ENCODE measurements around the gene PI4K2B. TPM values are rescaled to one million over a fixed set of nuclear protein-coding genes. Genes with fewer than 3 reads are reported as not detected.

The PI4K2B gene
- total and polyA plus RNA-seq, 2 of the 13 experiments (the other 11 are each of a cell fraction or from before 2014, with no cell fraction given) = 6.9 to 25.8 TPM

DNA sequence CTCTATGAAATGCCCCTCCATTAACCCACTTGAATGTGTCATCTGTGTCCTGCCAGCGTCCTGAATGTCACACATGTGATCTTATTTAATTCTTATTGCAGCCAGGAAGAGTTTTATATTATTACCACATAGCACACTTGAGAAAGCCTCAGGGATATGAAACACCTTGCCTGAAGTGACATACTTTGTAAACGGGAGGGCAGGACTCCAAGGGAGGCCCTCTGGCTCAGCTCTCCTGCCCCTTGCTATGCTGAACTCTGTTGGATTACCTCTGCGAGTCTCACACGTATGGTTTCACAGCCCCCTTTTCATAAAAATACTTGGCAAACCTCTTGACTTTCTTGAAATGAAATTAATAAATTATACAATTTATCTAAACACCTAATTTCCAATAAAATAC is 67.6 kb downstream of the PI4K2B start:
- DNase-seq (ENCODE audit: low spot score) (no peak), FAIRE-seq (no peak), ATAC-seq (no peak)
- H2AFZ ChIP-seq (ENCODE audit: low read length) = no peak overlapping the region
- no peak overlapping the region for H3K9ac ChIP-seq (ENCODE audit: insufficient read depth, low read depth, low read length)
- H3K9me3 ChIP-seq (ENCODE audit: low read length) = no peaks in the 10 kb centered on the region
- no peaks in the 10 kb centered on the region for H3K36me3 ChIP-seq (replicated peaks in 1 of 2; ENCODE audit: control insufficient read depth in 1 of 2, insufficient read depth in 2 of 2, low read length in 2 of 2)
- H3K4me1 ChIP-seq (ENCODE audit: insufficient read depth, low read length) = peaks cover 16% of the 10 kb centered on the region
- peaks cover 0 to 3% of the 10 kb centered on the region in 2 experiments; a peak in 1 of 5 replicates for H3K27me3 ChIP-seq (ENCODE audit: control insufficient read depth in 1 of 2, insufficient read depth in 2 of 2, low read length in 2 of 2)
- H3K4me2 ChIP-seq (ENCODE audit: low read depth, low read length) = no peak overlapping the region
- intact Hi-C loops (cut with micrococcal nuclease; ENCODE audit: unreplicated experiment) = no loop called here
- no TSS peak for BruUV-seq (replicated peaks)
- TF ChIP-seq, protein P1, sequence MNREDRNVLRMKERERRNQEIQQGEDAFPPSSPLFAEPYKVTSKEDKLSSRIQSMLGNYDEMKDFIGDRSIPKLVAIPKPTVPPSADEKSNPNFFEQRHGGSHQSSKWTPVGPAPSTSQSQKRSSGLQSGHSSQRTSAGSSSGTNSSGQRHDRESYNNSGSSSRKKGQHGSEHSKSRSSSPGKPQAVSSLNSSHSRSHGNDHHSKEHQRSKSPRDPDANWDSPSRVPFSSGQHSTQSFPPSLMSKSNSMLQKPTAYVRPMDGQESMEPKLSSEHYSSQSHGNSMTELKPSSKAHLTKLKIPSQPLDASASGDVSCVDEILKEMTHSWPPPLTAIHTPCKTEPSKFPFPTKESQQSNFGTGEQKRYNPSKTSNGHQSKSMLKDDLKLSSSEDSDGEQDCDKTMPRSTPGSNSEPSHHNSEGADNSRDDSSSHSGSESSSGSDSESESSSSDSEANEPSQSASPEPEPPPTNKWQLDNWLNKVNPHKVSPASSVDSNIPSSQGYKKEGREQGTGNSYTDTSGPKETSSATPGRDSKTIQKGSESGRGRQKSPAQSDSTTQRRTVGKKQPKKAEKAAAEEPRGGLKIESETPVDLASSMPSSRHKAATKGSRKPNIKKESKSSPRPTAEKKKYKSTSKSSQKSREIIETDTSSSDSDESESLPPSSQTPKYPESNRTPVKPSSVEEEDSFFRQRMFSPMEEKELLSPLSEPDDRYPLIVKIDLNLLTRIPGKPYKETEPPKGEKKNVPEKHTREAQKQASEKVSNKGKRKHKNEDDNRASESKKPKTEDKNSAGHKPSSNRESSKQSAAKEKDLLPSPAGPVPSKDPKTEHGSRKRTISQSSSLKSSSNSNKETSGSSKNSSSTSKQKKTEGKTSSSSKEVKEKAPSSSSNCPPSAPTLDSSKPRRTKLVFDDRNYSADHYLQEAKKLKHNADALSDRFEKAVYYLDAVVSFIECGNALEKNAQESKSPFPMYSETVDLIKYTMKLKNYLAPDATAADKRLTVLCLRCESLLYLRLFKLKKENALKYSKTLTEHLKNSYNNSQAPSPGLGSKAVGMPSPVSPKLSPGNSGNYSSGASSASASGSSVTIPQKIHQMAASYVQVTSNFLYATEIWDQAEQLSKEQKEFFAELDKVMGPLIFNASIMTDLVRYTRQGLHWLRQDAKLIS (CRISPR knock-in tag; IDR thresholded peaks at IDR 0.05) = no peak
- TF ChIP-seq ZNF180 (CRISPR knock-in tag; IDR thresholded peaks at IDR 0.05; ENCODE audit: borderline replicate concordance, low read depth) (no peak), MEF2D (CRISPR knock-in tag; IDR thresholded peaks at IDR 0.05) (no peak), SKI (IDR thresholded peaks at IDR 0.05; ENCODE audit: partially characterized antibody) (no peak), ZNF547 (CRISPR knock-in tag; IDR thresholded peaks at IDR 0.05) (no peak), AKAP8 (CRISPR knock-in tag; IDR thresholded peaks at IDR 0.05) (no peak), STAT5B (CRISPR knock-in tag; IDR thresholded peaks at IDR 0.05) (no peak), EED (CRISPR knock-in tag; IDR thresholded peaks at IDR 0.05) (no peak), ZSCAN29 (CRISPR knock-in tag; conservative IDR thresholded peaks at IDR 0.05) (no peak), FOXP1 (IDR thresholded peaks at IDR 0.05) (no peak), FOXP1 (CRISPR knock-in tag; IDR thresholded peaks at IDR 0.05) (no peak), ERF (CRISPR knock-in tag; IDR thresholded peaks at IDR 0.05) (no peak), ZNF788 (CRISPR knock-in tag; IDR thresholded peaks at IDR 0.05; ENCODE audit: borderline replicate concordance) (no peak)
- no peaks in the 10 kb centered on the region for H3K79me2 ChIP-seq (ENCODE audit: insufficient read depth, low read length)
- H3K4me3 ChIP-seq (replicated peaks in 1 of 3; ENCODE audit: insufficient read depth in 1 of 3, low read depth in 2 of 3, low read length in 3 of 3) = no peak overlapping the region
- no peak overlapping the region for H3K27ac ChIP-seq (ENCODE audit: extremely low read length, insufficient read depth, low read length)
- POLR2A ChIA-PET = no interaction called here
- WGBS (ENCODE audit: low lambda C conversion rate) = 49% methylated on average over 4 of the region's 4 CpGs
- no peaks in the 10 kb centered on the region for H4K20me1 ChIP-seq (ENCODE audit: insufficient read depth, low read length)
- CTCF ChIA-PET (ENCODE audit: low intra/inter-chr PET ratio, low total read pairs) = no interaction called here
- in situ Hi-C loops (cut with HindIII; ENCODE audit: extremely low pct_ligation_motif_present, low pct_unique_long_range_greater_than_20kb) = no loop called here

Measured in HepG2 (cell line).